ENCODE measurements around the gene CLCA1. TPM values are rescaled to one million over a fixed set of nuclear protein-coding genes. Genes with fewer than 3 reads are reported as not detected.

CLCA1 gene
- polyA plus RNA-seq, 1 experiment = not detected

DNA sequence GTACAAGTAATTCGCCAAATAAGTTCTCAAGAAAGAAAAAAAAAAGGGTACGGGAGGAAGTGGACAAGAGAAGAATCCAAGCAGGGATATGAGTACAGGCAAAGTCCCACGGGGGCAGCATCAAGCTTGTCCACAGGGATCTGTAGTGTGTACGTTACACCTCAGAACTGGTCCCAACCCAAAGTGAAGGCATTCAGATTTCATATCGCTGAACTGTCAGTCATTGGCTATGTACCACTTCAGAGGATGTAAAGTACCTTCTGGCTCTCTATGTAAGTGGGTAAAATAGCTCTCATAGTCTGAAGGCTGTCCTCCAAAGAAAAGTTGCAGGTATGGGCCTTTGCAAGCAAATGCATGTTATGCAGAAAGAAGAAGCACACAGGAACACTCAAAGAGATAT lies 70.0 kb downstream of the CLCA1 start:
- TF ChIP-seq, protein P1, sequence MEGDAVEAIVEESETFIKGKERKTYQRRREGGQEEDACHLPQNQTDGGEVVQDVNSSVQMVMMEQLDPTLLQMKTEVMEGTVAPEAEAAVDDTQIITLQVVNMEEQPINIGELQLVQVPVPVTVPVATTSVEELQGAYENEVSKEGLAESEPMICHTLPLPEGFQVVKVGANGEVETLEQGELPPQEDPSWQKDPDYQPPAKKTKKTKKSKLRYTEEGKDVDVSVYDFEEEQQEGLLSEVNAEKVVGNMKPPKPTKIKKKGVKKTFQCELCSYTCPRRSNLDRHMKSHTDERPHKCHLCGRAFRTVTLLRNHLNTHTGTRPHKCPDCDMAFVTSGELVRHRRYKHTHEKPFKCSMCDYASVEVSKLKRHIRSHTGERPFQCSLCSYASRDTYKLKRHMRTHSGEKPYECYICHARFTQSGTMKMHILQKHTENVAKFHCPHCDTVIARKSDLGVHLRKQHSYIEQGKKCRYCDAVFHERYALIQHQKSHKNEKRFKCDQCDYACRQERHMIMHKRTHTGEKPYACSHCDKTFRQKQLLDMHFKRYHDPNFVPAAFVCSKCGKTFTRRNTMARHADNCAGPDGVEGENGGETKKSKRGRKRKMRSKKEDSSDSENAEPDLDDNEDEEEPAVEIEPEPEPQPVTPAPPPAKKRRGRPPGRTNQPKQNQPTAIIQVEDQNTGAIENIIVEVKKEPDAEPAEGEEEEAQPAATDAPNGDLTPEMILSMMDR (IDR thresholded peaks at IDR 0.05; ENCODE audit: low read depth, low read length) = no peak
- Histone ChIP-seq H3K9me3 (ENCODE audit: control insufficient read depth, insufficient read depth, low read length) (no peaks in the 10 kb centered on the region), H3K27ac (ENCODE audit: low read depth, low read length) (no peak overlapping the region), H3K27me3 (ENCODE audit: control insufficient read depth, insufficient read depth, low read length) (no peaks in the 10 kb centered on the region), H3K4me3 (ENCODE audit: low read depth, low read length) (no peak overlapping the region)
- ChIA-PET CTCF (no interaction called here), POLR2A (no interaction called here)
- no peak for DNase-seq (ENCODE audit: low read depth, low spot score)

DNA sequence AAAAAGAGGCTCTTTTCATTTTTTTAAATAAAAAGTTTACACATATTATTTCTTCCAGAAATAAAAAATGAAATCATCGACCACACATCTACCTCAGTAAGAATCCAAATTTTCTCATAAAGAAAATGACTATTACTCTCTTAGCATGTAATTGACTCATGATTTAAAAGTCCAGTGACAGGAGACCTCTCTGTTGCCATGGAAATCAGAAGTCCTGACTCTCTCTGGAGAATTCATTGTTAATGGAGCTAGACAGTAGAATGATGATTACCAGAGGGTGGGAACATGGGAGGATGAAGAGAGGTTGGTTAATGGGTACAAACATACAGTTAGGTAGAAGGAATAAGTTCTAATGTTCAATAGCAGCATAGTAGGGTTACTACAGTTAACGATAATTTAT lies 73.1 kb downstream of the CLCA1 start:
- Histone ChIP-seq H3K27ac (ENCODE audit: low read depth, low read length) (no peak overlapping the region), H3K9me3 (ENCODE audit: control insufficient read depth, insufficient read depth, low read length) (no peaks in the 10 kb centered on the region), H3K27me3 (ENCODE audit: control insufficient read depth, insufficient read depth, low read length) (no peaks in the 10 kb centered on the region), H3K4me3 (ENCODE audit: low read depth, low read length) (no peak overlapping the region)
- ChIA-PET CTCF (interaction anchor here (0.7 kb wide), 1 partner anchor 68 kb away, joined by 4 read pairs; no protein-coding TSS in a partner anchor), POLR2A (no interaction called here)
- TF ChIP-seq, protein P1 (IDR thresholded peaks at IDR 0.05; ENCODE audit: low read depth, low read length) = no peak
- DNase-seq (ENCODE audit: low read depth, low spot score) = no peak

DNA sequence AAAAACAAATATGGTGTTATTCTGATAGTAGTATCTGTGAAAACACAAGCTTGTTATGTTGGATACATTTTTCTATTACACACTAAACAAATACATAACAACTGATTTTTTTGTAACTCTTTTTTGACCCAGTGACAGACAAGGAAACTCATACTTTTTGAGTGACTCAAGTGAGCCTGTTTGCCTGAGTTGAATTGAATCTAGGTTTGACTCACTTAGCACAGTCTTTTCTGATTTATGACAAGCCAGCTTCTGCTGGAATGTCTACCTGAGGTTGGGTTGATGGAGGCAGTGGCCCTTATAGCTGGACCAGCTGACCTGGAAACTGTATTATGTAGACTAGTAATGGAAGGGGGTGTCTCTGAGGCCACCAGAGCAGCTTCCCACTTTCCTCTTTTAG lies 73.9 kb downstream of the CLCA1 start:
- TF ChIP-seq, protein P1 (IDR thresholded peaks at IDR 0.05; ENCODE audit: low read depth, low read length) = no peak
- POLR2A ChIA-PET = no interaction called here
- no peaks in the 10 kb centered on the region for H3K27me3 ChIP-seq (ENCODE audit: control insufficient read depth, insufficient read depth, low read length)
- CTCF ChIA-PET = interaction anchor here (0.7 kb wide), 1 partner anchor 68 kb away, joined by 4 read pairs; no protein-coding TSS in a partner anchor
- no peak overlapping the region for H3K4me3 ChIP-seq (ENCODE audit: low read depth, low read length)
- no peaks in the 10 kb centered on the region for H3K9me3 ChIP-seq (ENCODE audit: control insufficient read depth, insufficient read depth, low read length)
- no peak overlapping the region for H3K27ac ChIP-seq (ENCODE audit: low read depth, low read length)
- no peak for DNase-seq (ENCODE audit: low read depth, low spot score)

DNA sequence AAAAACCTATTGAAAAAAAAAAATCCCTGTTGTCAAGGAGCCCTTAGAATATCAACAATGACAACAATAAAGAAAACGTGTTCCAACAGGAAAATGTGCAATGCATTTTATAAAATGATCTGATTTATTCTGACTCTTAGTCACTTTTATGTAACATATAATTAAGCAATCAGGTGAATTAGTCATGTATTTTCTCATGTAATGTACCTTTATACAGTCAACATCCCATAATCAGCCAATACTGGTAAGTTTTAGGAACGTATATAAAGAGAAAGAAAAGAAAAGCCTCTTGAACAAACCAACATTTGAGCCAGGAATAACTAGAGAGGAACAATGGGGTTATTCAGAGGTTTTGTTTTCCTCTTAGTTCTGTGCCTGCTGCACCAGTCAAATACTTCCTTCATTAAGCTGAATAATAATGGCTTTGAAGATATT lies 78.1 kb downstream of the CLCA1 start, which contains the start of gene CLCA4:
TSS of gene CLCA4 (plus strand) at position 292 of the 435 bp plus-strand sequence. CDS start at position 334, 42 bp downstream.
- Histone ChIP-seq H3K4me3 (ENCODE audit: low read depth, low read length) (no peak within 1 kb of the TSS), H3K27me3 (ENCODE audit: control insufficient read depth, insufficient read depth, low read length) (no peaks in the 10 kb centered on the region), H3K27ac (ENCODE audit: low read depth, low read length) (no peak within 1 kb of the TSS), H3K9me3 (ENCODE audit: control insufficient read depth, insufficient read depth, low read length) (no peaks in the 10 kb centered on the region)
- CTCF ChIA-PET = no interaction called here
- POLR2A ChIA-PET = no interaction called here
- DNase-seq (ENCODE audit: low read depth, low spot score) = no peak
- TF ChIP-seq, protein P1 (IDR thresholded peaks at IDR 0.05; ENCODE audit: low read depth, low read length) = no peak

- Histone ChIP-seq H3K27ac (ENCODE audit: low read depth, low read length) (no peak overlapping the region), H3K9me3 (ENCODE audit: control insufficient read depth, insufficient read depth, low read length) (peaks cover 8% of the 10 kb centered on the region; the same call in 1 of the 2 replicates), H3K27me3 (ENCODE audit: control insufficient read depth, insufficient read depth, low read length) (no peaks in the 10 kb centered on the region), H3K4me3 (ENCODE audit: low read depth, low read length) (no peak overlapping the region)
- ChIA-PET POLR2A (no interaction called here), CTCF (no interaction called here)
- TF ChIP-seq, protein P1 (IDR thresholded peaks at IDR 0.05; ENCODE audit: low read depth, low read length) = no peak
- DNase-seq (ENCODE audit: low read depth, low spot score) = no peak
These were observed 80.1 kb downstream of the CLCA1 start for GRCh38 chr1:86548839-86549238.

Other genes with a start within 250 kb of the CLCA1 start
- 14.6 and 25.6 TPM in 2 replicates for gene ODF2L, start 72.6 kb upstream of the CLCA1 start, polyA plus RNA-seq (2011; rRNA removed)
- gene CLCA2, start 44.8 kb upstream of the CLCA1 start, polyA plus RNA-seq (2011; rRNA removed) = 0.60 and 0.65 TPM in 2 replicates
- gene CLCA4, start 78.2 kb downstream of the CLCA1 start, polyA plus RNA-seq (2011; rRNA removed) = not detected in 2 replicates
- gene SH3GLB1, start 235.6 kb downstream of the CLCA1 start, polyA plus RNA-seq (2011; rRNA removed) = 61.3 and 75.9 TPM in 2 replicates